Stimulated activated CD8-positive, alpha-beta memory T cell treated with anti-CD3 and anti-CD28 coated beads, Interleukin-7, amount 100 ng/mL, for 1 hour (primary cell): ENCODE measurements around the gene ART5.
"Not testable (repeated sequence)": the region's sequence is repeated elsewhere in the genome, so short reads cannot be mapped to it uniquely, and the experiment has no call there.

Source experiments
- DNase-seq, 2 donors: peaks; one replicate each; pipeline ENCODE4 v3.0.0-alpha.2; 2020; ENCODE audit warnings: low read depth in 2 of 2

Gene ART5

GRCh38 chr11:3658252-3658651, 16.5 kb upstream of the ART5 start:
- DNase-seq = no peak

- DNase-seq = not testable (repeated sequence)
Measured at GRCh38 chr11:3657331-3657730, 15.5 kb upstream of the ART5 start.

DNA sequence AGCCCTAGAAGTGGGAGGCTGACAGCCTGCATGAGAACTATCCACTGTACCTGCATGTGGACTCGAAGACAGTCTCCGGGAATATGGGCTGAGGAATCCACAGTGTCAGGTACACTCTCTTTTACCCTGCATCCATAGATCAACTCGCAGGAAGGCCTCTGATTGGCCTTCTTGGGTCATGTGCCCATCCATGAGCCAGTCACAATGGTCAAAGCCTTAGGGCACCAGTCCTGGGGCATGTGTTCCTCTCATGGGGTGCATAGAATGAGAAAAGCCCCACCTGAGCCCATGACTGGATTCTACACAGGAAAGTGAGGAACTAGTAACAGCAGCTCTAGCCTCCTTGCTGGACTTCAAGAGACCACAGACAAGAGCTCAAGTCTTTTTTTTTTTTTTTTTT, 13.8 kb upstream of the ART5 start:
- no peak for DNase-seq

DNA sequence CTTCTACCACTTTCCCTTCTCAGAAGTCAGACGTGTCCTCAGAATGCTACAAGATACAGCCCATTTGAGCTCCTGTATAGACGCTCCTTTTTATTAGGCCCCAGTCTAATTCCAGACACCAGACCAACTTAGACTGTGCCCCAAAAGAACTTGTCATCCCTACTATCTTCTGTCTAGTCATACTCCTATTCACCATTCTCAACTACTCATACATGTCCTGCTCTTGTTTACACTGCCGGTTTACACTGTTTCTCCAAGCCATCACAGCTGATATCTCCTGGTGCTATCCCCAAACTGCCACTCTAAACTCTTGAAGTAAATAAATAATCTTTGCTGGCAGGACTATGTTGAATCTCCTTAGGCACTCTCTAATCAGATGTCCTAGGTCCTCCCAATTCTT, 10.7 kb upstream of the ART5 start:
- DNase-seq = not testable (repeated sequence)

DNA sequence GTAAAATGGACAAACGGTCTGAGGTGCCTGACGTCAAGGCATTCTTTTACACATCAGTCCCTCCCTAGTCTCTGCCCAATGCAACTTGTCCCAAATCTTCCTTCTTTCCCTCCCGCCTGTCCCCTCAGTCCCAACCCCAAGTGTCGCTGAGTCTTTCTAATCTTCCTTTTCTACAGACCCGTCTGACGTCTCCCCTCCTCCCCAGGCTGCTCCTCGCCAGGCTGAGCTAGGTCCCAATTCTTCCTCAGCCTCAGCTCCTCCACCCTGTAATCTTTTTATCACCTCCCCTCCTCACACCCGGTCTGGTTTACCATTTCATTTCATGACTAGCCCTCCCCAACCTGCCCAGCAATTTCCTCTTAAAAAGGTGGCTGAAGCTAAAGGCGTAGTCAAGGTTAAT, 7.6 kb upstream of the ART5 start:
- not testable (repeated sequence) for DNase-seq

DNA sequence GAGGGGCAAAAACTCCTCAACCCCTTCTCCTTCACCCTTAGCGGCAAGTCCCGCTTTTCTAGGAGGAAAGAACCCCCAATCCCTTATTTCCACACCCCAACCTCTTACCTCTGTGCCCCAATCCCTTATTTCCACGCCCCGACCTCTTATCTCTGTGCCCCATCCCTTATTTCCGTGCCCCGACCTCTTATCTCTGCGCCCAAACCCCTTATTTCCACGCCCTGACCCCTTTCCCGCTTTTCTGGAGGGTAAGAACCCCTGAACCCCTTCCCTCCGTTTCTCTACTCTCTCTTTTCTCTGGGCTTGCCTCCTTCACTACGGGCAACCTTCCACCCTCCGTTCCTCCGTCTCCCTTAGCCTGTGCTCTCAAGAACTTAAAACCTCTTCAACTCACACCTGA, 7.1 kb upstream of the ART5 start:
- not testable (repeated sequence) for DNase-seq

GRCh38 chr11:3645552-3645951, 3.8 kb upstream of the ART5 start:
- DNase-seq = no peak

DNA sequence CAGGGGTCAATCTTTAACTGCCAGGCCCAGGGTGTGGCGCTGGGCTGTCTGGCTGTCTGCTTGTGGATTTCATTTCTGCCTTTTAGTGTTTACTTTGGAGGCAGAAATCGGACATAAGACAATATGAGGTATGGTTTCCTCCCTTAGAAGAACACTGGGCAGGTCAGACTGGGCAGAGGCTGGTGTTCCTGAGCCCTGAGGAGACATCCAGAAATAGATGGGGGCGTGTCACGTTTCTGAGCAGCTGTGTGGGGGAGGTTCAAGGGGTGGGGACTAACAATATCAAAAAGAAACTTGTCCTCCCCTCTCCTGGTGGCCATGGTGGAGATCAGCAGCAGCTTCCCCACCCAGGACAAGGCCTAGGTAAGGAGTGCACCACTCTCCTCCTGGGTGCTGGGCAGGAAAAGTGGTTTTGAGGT, 3.0 kb upstream of the ART5 start, which contains the start of gene ART1:
Gene ART1 (plus strand): TSS at position 312 of the 419 bp plus-strand sequence. CDS start 14,086 bp downstream, outside the sequence.
- DNase-seq = no peak

DNA sequence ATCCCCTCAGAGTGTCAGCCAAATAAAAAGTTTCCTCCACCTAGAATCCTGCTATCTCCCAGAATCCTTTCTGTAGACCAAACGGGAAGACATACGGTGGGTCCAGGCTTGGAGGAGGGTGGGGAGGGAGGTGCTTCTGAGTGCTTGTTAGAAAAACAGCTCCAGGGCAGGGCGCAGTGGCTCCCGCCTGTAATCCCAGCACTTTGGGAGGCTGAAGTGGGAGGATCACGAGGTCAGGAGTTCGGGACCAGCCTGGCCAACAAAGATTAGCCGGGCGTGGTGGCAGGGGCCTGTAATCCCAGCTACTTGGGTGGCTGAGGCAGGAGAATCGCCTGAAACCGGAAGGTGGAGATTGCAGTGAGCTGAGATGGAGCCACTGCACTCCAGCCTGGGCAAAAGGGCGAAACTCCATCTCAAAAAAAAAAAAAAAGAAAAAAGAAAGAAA, 1.3 kb upstream of the ART5 start:
- DNase-seq = not testable (repeated sequence)

- DNase-seq = peak; percentile 25 to 35
Measured at GRCh38 chr11:3642071-3642951, 519 bp upstream of the ART5 start.

- DNase-seq = no peak
Measured at GRCh38 chr11:3641191-3641590, 601 bp downstream of the ART5 start.

GRCh38 chr11:3639841-3640240, 2.0 kb downstream of the ART5 start:
- DNase-seq = no peak

- no peak for DNase-seq
Measured at GRCh38 chr11:3638513-3638912, 3.3 kb downstream of the ART5 start.

DNA sequence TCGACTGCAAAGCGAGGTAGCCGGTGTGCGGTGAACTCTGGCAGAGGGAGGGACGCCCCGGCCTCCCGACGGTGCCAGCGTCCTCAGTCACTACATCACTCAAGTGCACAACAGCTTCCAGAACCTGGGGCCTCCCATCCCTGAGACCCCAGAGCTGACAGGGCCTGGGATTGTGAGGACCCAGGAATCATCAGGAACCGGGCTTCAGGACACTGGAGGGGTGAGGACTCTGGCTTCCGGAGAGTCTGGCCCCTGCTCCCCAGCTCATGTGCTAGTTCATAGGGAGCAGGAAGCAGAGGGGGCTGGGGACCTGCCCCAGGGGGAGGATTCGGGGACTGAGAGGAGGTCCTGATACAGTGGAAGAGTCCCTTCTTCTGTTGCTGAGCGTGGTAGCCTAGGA, 4.6 kb downstream of the ART5 start:
- no peak for DNase-seq

DNA sequence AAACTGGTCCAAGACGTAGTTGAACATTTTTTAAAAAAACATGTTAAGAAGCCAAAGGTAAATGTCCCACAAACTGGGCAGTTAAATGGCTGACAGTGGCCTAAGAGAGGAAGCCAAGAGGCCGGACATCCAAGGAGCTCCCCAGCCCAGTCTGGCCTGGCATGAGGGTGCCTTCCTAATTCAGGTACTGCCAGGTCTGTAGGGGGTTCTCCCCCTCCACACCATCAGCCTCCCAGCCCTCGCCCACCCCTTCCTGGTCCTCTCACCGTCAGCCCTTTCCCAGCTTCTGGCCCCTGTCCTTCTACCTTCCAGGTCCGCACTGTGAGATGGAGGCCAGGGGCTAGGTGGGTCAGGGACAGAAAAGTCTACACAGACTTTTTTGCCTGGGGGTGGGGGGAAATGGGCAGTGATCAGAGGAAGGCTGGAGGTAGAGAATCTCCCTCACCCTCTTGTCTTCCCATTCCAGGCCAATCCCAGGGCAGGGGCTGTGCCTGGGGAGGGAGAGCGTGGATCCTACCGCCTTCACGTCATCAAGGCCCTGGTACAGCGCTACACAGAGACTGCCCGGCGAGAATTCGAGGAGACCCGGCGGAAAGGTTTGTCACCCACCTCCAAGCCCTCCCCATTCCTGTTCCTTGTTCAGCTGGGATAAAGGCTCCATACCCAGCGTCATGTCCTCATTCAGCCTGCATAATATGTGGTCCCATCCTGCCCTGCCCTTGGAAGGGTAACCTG, 6.0 kb downstream of the ART5 start:
- no peak for DNase-seq

DNA sequence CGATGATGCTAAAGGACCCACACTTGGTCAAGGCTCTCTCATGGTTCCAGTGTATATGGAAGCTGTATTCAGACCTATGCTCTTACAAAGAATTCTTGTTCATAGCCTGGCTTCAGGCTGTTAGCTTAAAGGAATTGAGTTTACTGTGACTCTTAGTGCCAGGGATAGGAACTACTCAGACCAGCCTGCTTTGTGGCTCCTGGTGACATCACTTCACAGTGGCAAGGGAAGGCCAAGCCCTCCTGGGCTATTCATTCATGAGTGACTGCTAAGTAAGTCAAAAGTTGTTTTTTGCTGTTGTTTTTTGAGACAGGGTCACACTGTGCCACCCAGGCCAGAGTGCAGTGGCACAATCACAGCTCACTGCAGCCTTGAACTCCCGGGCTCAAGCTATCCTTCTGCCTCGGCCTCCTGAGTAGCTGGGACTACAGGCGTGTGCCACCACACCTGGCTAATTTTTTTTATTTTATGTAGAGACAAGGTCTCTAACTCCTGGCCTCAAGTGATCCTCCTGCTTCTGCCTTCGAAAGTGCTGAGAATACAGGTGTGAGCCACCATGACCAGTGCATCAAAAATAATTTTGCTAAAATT, 9.6 kb downstream of the ART5 start:
- DNase-seq = no peak

DNA sequence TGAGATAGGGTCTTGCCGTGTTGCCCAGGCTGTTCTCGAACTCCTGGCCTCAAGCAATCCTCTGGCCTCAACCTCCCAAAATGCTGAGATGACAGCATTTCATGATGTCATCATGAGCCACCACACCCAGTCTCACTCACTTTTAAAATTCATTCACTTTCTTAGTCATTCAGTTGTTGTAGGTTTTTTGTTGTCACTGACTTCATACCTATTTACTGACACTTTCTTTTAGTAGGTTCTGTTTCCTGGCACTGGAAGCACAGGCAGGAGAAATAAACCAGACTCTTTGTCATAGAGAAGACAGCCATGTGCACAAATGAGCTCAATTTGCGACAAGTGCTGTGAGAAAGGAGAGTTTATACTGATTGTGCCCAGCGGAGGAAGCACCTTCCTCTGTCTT, 10.5 kb downstream of the ART5 start:
- DNase-seq = no peak

DNA sequence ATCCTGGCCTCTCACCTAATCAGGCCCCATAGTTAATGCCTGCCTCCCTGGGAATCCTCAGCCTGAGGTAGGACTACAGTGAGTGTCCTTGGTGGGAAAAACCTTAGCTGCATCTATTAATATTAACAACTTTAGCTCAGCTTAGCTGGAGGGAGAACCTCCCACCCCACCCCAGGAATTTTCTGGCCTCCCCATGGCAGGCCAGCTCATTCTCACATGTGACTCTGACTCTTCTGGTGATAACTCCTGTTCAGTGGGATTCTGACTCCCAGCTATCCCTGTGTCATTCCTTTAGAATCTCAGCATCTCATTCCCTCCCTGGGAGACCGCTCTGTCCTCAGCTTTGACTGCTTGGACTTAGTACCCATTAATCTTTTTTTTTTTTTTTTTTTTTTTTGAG, 14.5 kb downstream of the ART5 start:
- no peak for DNase-seq

DNA sequence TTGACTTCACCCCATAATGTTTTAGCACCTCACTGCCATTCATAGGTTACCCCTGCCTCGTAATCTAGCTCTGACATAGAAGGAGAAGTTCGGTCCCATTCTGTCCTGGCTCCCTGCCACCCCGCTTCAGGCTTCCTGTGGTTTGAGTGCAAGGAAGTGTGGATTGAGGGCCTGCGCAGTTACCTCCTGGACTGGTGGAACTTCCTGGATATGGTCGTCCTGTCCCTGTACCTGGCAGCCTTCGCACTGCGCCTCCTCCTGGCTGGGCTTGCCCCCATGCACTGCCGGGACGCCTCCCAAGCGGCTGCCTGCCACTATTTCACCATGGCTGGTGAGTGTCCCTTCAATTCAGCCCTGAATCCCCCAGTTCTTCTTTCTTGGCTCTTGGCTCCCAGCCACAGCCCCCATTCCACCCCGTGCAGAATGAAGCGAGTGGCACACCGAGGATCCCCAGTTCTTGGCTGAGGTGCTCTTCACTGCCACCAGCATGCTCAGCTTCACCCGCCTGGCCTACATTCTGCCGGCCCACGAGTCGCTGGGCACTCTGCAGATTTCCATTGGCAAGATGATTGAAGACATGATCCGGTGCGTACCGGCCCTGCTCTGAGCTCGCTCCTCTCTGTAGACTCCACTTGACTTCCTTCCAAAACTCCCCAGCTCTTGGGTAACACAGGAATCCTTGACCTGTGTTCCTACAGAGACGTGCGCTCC, 15.4 kb downstream of the ART5 start:
- no peak for DNase-seq

DNA sequence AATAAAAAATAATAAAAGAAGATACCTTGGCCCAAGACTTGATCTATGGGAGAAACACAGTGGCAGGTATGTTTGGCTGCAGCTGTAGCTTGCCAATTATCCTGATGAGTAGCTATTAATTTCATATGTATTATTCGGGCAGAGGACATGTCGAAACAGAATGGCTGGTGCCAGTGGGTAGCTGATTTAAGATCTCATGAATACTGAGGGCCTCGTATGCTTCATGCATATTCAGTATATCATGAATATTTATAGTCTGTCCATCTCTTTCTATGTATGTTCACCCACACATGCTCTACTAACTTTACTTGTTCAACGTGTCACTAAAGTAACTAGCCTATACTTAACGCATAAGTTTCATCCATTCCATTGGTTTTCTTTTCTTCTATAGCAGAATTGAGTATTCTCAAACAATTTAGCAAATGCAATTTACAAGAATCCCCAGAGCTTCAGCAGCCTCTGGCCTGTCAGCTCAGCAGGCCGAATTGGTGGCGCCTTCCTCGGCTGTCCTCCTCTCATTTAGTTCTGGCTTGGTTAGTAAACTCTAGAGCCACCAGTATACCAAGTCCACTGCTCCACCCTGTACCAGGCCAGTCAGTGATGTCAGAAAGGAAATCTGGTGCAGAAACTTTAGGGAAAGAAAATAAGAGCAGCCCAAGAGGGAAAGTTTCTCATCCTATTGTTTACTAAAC, 17.9 kb downstream of the ART5 start:
- DNase-seq = no peak

GRCh38 chr11:3623121-3623520, 18.7 kb downstream of the ART5 start:
- DNase-seq = no peak
